Measurements from ENCODE around the gene PWP2.
"Not testable (repeated sequence)": the region's sequence is repeated elsewhere in the genome, so short reads cannot be mapped to it uniquely, and the experiment has no call there.

PWP2 gene

DNA sequence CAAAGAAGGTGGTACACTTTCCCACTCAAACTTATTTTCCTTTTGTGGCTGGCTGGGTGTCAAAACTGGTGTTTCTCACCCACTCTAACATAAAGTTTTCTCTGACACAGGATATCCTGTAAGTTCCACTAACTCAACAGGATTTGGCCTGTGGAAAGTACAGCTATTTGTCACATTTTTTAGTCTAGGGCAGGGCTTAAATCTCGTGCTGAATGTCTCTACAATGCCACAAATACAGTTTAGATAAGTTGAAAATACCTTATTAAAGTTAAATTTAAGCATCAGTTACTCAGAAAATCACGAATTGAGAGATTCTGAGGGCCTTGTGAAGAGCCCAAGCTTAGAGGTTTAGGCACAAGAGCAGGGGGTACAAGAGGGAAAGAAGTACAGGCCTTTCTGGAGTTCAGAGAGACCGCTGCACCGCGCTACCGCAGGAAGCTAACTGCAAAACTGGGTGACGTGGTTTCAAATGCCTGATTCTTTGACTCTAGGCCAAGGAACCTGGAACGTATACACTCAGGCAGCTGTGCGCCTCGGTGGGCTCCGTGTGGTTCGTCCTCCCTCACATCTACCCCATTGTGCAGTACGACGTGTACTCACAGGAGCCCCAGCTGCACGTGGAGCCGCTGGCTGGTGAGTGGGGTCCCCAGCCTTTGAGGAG lies 23.4 kb upstream of the PWP2 start:
- DNase-seq (ENCODE audit: low read depth, low spot score): no peak

DNA sequence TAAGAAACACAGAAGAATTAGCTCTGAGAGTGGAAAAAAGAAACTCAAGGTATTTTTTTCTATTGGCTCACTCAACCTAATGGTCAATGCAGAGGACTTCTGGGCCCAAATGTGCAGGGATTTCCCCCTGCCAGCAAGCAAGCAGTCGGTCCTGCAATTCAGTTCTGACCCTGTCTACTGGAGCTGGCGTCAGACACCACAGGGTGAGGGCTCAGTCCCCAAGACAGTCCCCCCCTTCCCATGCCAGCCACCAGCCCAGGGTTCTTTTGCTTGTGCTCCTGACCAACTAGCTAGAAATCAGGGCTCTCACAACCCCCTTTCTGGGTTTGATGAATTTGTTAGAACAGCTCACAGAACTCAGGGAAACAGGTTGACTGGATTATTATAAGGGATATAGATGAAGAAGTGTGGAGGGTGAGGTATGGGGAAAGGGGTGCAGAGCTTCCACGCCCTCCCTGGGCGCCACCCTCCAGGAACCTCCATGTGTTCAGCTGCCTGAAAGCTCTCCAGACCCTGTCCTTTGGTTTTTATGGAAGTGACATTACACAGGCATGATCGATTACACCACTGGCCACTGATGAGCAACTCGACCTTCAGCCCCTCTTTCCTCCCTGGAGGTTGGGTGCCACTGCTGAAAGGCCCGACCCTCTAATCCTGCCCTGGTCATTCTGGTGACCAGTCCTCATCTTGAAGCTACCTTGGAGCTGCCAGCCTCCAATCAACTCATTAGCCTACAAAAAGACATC lies 22.5 kb upstream of the PWP2 start:
- DNase-seq (ENCODE audit: low read depth, low spot score): no peak

DNA sequence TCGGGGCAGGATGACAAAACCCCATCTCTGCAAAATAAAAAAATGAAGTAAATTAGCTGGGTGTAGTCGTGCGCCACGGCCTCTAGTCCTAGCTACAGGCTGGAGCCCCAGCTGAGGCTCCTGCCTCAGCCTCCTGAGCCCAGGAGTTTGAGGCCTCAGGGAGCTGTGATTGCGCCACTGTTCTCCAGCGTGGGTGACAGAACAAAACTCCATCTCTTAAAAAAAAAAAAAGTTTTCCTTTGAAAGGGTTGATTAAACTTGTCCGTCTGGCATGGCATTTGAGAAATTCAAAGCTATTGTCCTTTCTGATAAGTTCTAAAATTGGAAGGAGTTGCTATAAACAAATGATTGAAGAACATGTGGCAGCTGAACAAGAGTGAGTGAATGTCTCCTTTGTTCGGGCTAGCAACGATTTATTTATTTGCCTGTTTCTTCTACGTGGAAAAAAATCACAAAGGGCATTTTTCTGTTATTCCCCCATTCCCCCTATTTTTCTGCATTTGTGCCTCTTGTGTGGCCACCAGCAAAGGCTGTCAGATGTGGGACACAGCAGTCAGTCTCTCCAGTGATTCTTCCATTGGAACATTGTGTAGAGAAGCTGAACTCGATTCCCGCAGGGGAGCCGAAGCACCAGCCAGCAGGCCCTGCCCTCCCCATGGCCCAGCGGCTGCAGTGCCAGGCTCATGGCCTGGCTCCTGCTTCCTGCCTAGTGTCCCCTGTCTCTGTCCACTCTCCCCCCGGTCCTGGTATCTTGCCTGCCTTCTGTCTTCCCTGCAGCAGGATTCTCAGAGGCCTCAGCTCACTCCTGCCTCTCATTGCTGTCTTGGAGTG lies 21.5 kb upstream of the PWP2 start:
- DNase-seq (ENCODE audit: low read depth, low spot score): no peak

DNA sequence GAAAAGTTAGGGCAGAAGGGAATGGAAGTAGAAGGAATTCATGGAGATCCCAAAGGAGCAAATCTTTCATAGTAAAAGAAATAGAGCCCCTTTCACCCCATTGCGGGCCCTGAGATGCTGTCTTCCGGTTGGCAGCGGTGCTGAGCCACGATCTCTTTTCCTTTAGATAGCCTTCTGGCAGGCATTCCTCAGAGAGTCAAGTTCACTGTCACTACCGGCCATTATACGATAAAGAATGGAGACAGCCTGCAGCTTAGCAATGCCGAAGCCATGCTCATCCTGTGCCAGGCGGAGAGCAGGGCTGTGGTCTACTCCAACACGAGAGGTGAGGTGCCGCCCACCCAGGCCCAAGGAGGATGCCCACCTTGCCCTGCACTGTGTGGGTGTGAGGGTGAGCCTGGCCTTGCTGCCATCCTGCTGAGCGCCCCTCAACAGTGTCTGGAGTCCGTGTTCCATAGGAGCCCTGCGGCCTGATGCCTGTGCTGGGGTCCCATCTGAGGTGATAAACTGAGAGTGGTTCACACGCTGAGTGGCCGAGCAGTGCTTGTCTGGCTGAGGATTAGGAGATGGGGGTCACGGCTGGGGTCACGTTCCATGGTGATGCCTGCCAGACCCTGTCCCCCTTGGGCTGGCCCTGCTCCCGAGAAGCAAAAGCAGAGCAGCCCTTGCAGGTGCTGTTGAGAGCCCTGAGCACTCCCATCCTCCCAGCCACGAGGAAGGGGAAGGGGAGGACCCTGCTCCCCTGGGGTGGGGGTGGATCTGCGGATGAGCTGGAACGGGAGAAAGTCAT lies 20.4 kb upstream of the PWP2 start:
- DNase-seq (ENCODE audit: low read depth, low spot score): no peak

DNA sequence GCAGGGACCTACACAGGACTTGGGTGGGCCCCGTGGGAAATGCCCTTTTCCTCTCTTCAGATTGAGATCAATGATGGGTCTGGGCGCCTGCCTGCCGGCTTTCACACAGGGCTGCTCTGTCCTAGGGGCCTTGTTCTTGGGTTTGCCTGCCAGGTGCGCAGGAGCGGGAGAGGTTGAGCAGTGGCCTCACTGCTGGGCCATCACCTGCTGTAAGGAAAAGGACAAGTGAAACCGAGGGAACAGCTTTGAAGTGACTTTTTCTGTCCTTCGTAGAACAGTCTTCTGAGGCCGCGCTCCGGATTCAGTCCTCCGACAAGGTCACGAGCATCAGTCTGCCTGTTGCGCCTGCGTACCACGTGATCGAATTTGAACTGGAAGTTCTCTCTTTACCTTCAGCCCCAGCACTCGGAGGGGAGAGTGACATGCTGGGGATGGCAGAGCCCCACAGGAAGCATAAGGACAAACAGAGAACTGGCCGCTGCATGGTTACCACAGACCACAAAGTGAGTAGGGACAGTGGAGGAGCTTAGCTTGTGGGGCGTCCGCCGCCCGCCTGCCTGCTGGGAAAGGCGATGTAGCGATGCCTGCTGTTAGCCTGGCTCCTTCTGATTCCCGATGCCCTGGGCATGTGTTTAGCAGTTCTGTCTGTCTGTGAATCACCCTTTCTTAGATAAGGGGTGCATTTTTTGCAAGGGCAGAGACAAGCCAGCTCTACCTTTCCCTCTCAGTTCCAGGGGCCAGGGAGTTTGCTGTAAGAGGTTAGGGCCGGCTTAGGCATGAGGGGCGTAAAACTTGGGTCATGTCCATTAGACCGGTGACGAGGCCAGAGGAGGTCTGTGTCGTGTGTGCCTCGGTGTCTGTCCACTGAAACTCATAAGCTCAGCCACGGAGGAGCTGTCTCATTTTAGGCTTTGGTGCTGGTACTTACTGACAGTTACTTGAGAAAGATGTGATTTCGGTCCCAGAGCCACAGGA lies 19.5 kb upstream of the PWP2 start:
- no peak for DNase-seq (ENCODE audit: low read depth, low spot score)

DNA sequence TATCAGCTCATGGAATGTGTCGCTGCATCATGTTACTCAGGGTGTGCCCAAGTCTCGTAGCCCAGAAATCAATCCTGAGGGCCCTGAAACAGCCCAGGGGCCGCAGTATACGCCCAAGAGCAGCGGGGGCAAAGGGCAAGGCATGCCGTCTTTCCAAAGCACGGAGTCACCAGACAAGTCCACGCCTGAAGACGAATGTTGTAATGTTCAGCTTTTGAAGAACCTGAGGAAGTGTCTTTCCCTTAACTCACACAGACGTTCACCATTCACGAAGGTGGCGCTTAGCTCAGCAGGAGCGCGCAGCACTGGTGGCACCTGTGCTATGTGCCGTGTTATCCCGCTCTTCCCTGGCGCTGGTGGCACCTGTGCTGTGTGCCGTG lies 18.8 kb upstream of the PWP2 start:
- DNase-seq (ENCODE audit: low read depth, low spot score): no peak

DNA sequence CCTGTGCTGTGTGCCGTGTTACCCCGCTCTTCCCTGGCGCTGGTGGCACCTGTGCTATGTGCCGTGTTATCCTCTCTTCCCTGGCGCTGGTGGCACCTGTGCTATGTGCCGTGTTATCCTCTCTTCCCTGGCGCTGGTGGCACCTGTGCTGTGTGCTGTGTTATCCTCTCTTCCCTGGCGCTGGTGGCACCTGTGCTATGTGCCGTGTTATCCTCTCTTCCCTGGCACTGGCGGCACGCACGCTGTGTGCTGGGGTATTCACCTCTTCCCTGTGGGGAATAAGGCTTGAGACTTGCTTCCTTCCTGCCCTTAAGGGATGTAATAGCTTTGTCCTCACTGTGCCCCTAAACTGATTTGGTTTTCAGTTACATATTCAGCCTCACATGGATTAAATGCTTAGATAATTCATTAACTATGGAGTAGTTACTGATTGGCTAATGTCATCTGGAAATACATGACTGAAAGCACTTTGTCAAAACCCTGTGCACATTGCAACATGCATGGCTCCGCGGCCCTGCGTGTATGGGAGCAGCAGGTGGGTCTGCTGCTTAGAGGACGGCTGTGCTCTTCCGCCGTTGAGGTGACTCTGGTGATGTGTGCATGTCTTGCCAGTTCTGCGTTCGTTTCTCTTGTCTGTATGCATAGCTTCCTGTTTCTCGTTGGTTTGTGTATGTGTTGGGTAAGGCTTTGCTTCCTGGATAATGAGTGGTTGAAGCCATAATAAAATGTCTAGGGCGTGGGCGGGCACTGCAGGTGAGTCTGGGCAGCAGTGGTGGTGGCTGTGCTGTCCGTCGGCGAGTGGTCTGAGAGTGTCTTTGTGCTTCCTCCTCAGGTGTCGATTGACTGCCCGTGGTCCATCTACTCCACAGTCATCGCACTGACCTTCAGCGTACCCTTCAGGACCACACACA lies 17.9 kb upstream of the PWP2 start:
- no peak for DNase-seq (ENCODE audit: low read depth, low spot score)

DNA sequence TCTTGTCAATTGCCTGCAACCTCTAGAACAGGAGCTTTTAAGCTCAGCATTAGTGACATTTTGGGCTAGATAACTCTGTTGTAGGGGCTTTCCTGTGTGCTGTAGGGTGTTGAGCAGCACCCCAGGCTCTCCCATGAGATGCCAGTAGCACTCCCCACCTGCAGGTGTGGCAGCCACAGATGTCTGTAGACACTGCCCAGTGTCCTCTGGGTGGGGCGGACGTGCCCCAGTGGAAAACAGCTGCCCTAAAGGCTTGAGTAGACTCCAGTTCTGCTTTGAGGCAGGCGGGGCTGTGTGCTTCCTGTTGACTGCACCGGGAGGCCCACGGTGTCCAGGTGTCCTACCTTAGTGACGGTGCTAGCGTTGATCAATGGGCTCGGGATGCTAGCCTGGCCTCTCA lies 16.9 kb upstream of the PWP2 start:
- DNase-seq (ENCODE audit: low read depth, low spot score): no peak

DNA sequence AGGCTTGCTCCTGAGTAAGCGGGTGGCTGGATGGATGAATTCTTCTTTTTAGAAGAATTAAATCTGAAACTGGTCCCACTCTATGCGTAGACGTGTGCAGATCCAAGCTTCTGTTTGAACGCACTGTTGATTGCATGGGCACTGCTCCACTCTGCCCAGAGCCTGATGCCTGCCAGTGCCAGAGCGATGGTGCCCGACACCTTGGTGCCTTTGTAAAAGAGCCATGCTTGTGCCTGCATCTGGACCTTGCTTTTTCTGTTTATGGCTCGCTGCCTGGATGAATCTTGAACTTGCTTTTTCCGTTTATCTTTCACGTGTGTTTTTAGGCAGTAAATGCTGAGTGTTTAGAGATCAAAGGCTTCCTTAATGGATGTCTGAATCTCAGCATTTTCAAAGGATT lies 15.0 kb upstream of the PWP2 start:
- DNase-seq (ENCODE audit: low read depth, low spot score): no peak

DNA sequence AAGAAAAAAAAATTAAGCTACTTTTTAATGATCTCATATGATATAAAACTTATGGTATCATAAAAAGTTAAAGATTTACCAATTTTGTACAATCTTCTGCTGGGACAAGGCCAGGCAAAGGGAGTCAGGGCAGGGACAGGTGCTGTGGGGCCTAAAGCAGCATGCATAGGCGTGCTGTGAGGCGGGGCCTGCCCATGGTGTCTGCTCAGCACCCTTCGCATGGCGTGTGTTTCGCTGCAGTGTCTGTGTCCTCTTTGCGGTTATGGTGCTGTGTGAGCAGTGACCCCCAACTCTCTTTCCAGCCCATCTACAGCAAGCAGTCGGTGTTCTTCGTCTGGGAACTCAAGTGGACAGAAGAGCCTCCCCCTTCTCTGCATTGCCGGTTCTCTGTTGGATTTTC lies 13.4 kb upstream of the PWP2 start:
- no peak for DNase-seq (ENCODE audit: low read depth, low spot score)

DNA sequence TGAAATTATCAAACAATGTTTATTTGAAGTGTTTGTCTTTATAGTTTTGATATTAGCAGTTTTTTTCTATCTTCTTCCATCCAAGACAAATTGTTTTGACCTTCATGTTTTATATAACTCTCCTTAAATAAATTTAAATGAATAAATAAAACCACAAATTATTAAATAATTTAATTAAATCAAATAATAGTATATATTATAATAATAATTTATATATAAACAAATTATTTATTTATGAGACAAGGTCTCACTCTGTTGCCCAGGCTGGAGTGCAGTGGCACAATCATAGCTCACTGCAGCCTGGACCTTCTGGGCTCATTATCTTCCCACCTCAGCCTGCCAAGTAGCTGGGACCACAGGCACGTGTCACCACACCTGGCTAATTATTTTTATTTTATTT lies 12.4 kb upstream of the PWP2 start:
- DNase-seq (ENCODE audit: low read depth, low spot score): no peak

DNA sequence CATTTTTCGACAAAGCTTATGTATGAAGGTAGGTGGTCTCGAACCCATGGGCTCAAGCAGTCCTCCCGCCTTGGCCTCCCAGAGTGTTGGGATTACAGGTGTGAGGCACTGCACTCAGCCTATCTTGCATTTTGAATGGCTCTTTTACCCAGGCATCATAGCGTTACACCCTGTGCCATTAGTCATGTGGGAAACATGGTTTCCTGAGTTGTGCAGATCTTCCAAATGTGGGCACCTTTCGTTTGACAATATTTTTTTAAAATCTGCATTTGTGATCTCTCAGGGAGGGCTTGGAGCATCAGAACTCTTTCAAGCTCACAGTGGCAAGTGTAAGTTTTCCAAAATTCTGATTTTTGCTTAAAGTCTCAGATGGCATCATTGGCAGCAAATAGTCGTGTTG lies 8.7 kb upstream of the PWP2 start:
- DNase-seq (ENCODE audit: low read depth, low spot score): not testable (repeated sequence)

DNA sequence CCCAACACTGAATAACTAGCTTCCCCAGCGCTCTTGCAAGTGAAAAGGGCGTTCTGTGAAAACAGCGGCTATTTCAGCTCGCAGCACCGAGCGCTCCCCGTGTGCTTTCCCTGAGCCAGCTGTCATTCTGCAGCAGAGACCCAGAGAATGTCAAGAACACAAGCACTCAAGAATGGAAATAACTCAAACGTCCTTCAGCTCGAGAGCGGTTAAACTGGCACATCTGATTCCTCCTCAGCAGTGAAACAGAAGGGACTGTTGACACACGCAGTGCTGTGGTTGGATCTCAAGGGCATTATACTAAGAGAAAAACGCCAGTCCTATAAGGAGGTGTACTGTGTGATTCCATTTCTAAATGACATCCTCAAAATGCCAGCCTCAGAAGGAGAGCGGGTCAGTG lies 8.2 kb upstream of the PWP2 start:
- DNase-seq (ENCODE audit: low read depth, low spot score): not testable (repeated sequence)

DNA sequence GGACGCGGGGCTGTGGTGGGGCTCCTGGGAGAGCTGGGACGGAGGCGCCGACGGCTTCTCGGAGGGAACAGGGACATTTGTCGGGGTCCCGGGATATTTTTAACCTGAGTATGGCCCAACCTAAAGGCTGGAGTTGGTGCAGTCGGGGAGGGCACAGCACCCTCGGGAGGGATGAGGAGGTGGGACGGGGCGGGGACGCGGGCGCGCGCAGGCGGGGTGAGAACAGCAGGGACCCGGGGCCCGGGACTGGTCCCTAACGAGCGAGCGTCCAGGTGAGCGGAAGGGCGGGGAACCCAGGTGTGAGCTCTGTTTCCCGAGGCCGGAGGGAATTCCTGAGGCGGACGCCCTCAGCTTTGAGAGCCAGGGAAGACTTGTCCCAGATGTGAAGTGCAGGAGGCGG lies 390 bp downstream of the PWP2 start:
- DNase-seq (ENCODE audit: low read depth, low spot score): not testable (repeated sequence)

DNA sequence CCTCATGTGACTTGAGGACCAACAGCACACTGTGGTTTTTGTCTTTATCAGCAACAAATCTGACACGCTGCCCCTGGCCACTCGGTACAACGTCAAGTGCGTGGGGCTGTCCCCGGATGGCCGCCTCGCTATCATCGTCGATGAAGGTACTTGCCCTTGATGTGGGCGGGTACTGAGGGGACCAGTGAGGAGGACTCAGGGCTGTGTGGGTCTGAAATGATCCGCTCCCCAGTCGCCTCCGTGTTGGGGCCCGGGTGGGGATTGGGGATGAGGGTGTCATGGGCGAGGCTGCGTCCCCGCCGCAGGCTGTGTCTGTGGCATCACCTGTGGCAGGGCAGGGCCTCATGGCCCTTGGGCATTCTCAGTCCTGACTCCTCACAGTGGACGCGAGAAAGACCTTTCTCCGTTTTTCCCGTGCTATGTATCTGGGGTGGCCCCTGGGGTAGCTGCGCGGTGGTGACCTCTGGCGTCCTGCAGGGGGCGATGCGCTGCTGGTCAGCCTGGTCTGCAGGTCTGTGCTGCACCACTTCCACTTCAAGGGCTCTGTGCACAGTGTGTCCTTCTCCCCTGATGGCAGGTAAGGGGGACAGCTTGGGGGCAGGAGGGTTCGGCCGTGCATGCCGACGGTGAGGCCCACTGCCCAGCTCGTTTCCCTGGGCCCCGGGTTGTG lies 6.6 kb downstream of the PWP2 start:
- not testable (repeated sequence) for DNase-seq (ENCODE audit: low read depth, low spot score)

DNA sequence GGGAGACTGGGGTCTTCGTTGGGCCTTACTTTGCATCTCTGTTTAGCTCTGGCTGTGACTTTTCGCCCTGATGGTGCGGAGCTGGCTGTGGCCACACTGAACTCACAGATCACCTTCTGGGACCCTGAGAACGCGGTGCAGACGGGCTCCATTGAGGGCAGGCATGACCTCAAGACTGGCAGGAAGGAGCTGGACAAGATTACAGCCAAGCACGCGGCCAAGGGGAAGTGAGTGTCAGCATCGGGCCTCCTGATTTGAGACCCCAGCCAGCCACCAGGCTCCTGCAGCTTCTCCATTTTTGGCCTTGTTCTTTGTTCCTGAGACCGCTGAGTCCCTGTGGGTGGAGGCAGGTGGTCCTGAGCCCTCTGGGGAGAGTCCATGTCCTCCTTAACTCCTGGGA lies 14.9 kb downstream of the PWP2 start:
- not testable (repeated sequence) for DNase-seq (ENCODE audit: low read depth, low spot score)

DNA sequence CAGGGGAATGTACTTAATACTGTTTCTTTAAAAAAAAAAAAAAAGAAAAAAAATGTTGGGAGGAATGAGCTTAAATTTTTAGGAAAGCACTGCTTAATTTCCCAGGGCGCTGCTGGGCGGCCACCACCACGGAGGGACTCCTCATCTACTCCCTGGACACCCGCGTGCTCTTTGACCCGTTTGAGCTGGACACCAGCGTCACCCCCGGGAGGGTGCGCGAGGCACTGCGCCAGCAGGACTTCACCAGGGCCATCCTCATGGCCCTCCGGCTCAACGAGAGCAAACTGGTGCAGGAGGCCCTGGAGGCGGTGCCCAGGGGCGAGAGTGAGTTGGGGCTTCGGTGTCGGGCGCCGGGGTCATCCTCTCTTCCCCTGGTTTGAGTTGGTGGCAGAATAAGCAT lies 20.6 kb downstream of the PWP2 start:
- not testable (repeated sequence) for DNase-seq (ENCODE audit: low read depth, low spot score)

DNA sequence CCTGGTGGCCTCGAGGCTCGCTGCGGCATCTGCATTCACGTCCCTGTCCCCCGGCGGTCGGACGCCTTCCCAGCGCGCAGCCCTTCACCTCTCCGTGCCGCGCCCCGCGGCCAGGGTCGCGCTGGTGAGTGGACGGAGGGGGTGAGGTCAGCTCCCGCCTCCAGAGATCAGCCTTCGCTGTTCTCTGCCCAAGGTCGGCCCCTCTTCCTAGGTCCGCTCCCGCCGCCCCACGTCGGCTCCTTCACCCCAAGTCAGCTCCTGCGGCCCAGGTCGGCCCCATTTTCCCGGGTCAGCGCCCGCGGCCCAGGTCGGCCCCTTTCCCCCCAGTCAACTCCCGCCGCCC lies 26.5 kb downstream of the PWP2 start:
- DNase-seq (ENCODE audit: low read depth, low spot score): not testable (repeated sequence)

DNA sequence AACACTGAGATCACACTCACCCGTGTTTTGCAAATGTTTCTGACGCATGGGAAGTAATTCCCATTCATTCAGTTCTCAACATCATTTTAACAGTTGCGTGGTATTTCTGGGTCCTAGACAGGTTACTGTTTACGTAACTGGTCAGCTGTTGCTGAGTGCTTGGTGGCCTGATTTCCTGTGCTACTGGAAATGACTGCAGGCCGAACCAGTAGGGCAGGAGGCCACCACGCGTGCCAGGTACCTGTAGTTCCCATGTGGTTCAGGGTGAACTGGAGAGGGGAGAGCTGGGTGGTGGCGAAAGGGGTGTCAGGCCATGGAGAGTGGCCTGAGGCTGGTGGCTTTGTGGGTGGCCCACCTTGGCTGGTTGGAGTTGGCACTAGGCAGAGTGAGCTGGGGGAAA lies 27.5 kb downstream of the PWP2 start:
- not testable (repeated sequence) for DNase-seq (ENCODE audit: low read depth, low spot score)

Data from brain pericyte (primary cell).